GM18861 (cell line): ENCODE results near the gene TOM1L2.
"Not testable (repeated sequence)": the region's sequence is repeated elsewhere in the genome, so short reads cannot be mapped to it uniquely, and the experiment has no call there.

ENCODE experiments used
- ATAC-seq: cut with Tn5 transposase; IDR thresholded peaks from one replicate; pipeline ENCODE4 v1.9.1; 2021; ENCODE audit not compliant: unreplicated experiment

Gene TOM1L2

GRCh38 chr17:17811381-17812210, 160.6 kb downstream of the TOM1L2 start:
- ATAC-seq = no peak

GRCh38 chr17:17810895-17811248, 161.3 kb downstream of the TOM1L2 start:
- ATAC-seq = no peak

- ATAC-seq = no peak
Measured at GRCh38 chr17:17810084-17810894, 161.9 kb downstream of the TOM1L2 start.

- no peak for ATAC-seq
Measured at GRCh38 chr17:17809531-17810083, 162.6 kb downstream of the TOM1L2 start.

- ATAC-seq = peak; percentile 35
Measured at GRCh38 chr17:17808706-17809432, 163.3 kb downstream of the TOM1L2 start.

- not testable (repeated sequence) for ATAC-seq
Measured at GRCh38 chr17:17808200-17808599, 164.0 kb downstream of the TOM1L2 start.

- no peak for ATAC-seq
Measured at GRCh38 chr17:17807440-17807839, 164.8 kb downstream of the TOM1L2 start.

- no peak for ATAC-seq
Measured at GRCh38 chr17:17806611-17807274, 165.5 kb downstream of the TOM1L2 start.

- ATAC-seq = no peak
Measured at GRCh38 chr17:17806035-17806434, 166.2 kb downstream of the TOM1L2 start.

GRCh38 chr17:17805575-17805974, 166.6 kb downstream of the TOM1L2 start:
- ATAC-seq = no peak

GRCh38 chr17:17804007-17804406, 168.2 kb downstream of the TOM1L2 start:
- ATAC-seq = no peak

GRCh38 chr17:17801800-17802481, 170.3 kb downstream of the TOM1L2 start:
- no peak for ATAC-seq

- ATAC-seq = no peak
Measured at GRCh38 chr17:17800504-17801021, 171.6 kb downstream of the TOM1L2 start.

GRCh38 chr17:17798573-17799255, 173.5 kb downstream of the TOM1L2 start:
- no peak for ATAC-seq

GRCh38 chr17:17798010-17798556, 174.1 kb downstream of the TOM1L2 start:
- no peak for ATAC-seq

GRCh38 chr17:17797119-17797809, 174.9 kb downstream of the TOM1L2 start:
- ATAC-seq = no peak

GRCh38 chr17:17796787-17797061, 175.5 kb downstream of the TOM1L2 start:
- no peak for ATAC-seq

- ATAC-seq = no peak
Measured at GRCh38 chr17:17795946-17796786, 176.0 kb downstream of the TOM1L2 start.
